PC-9 (cell line): ENCODE data around the gene FCHO2.

Source experiments
- EZH2 ChIP-seq: fragments of 200-600 bp; sonication (generic); IDR thresholded peaks from 2 replicates; pipeline ENCODE4 v1.8.0; 2017; ENCODE audit warnings: antibody characterized with exemption, low read depth
- TF ChIP-seq, protein P1 (sequence below): fragments of 200-600 bp; sonication (generic); conservative IDR thresholded peaks from 2 replicates; pipeline ENCODE4 v1.6.1; 2017; ENCODE audit warnings: mixed run types, antibody characterized with exemption, mild to moderate bottlenecking, moderate library complexity

DNA sequence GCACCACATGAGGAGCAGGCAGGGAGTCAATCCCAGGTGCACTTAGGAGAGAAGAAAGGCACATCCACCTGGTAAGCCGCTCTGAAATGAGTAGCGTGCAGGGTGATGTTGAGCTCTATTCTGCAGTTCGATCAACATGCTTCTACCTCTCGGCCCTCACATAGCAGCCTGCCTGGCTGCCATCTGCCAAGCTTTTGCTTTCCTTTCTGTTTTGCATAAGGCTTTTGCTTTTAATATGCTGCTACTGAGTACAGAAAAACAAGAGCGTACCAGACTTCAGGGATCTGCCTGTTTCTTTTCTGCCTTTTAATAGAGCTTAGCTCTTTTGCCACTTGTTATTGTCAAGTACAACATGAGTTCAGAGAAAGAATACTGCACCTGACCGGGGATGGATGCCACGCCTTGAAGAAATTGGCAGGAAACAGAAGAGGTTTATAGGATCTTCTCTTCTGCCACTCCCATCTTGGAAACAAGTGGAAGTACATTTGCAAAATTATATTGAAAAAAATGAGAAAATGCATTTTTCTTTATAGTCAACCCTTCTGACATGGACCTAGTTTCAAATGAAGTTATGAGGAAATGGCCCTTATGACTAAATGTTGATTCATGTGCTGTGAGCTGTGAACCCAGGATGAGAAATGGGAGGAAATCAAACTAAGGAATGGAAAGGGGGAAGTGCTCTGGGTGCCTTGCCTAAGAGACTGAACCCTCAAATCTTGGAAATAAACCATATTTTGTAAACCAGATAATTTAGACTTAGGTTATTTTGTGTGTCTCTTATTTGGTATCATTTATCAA lies 4.0 kb upstream of the FCHO2 start:
- TF ChIP-seq, protein P1, sequence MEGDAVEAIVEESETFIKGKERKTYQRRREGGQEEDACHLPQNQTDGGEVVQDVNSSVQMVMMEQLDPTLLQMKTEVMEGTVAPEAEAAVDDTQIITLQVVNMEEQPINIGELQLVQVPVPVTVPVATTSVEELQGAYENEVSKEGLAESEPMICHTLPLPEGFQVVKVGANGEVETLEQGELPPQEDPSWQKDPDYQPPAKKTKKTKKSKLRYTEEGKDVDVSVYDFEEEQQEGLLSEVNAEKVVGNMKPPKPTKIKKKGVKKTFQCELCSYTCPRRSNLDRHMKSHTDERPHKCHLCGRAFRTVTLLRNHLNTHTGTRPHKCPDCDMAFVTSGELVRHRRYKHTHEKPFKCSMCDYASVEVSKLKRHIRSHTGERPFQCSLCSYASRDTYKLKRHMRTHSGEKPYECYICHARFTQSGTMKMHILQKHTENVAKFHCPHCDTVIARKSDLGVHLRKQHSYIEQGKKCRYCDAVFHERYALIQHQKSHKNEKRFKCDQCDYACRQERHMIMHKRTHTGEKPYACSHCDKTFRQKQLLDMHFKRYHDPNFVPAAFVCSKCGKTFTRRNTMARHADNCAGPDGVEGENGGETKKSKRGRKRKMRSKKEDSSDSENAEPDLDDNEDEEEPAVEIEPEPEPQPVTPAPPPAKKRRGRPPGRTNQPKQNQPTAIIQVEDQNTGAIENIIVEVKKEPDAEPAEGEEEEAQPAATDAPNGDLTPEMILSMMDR = no peak
- TF ChIP-seq EZH2 = no peak
